Airway epithelial cell (primary cell): ENCODE data around the gene ESF1. TPM values are rescaled to one million over a fixed set of nuclear protein-coding genes. Genes with fewer than 3 reads are reported as not detected.

Source experiments
- total RNA-seq: library from RNA; depleted of rRNA; stranded (reverse); fragments of >200 nt; gene quantifications from 2 replicates; pipeline ENCODE4 v1.2.3, GENCODE V29; 2015

ESF1 gene, protein sequence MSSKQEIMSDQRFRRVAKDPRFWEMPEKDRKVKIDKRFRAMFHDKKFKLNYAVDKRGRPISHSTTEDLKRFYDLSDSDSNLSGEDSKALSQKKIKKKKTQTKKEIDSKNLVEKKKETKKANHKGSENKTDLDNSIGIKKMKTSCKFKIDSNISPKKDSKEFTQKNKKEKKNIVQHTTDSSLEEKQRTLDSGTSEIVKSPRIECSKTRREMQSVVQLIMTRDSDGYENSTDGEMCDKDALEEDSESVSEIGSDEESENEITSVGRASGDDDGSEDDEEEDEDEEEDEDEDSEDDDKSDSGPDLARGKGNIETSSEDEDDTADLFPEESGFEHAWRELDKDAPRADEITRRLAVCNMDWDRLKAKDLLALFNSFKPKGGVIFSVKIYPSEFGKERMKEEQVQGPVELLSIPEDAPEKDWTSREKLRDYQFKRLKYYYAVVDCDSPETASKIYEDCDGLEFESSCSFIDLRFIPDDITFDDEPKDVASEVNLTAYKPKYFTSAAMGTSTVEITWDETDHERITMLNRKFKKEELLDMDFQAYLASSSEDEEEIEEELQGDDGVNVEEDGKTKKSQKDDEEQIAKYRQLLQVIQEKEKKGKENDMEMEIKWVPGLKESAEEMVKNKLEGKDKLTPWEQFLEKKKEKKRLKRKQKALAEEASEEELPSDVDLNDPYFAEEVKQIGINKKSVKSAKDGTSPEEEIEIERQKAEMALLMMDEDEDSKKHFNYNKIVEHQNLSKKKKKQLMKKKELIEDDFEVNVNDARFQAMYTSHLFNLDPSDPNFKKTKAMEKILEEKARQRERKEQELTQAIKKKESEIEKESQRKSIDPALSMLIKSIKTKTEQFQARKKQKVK
- total RNA-seq = 7.1 and 9.2 TPM in 2 replicates

DNA sequence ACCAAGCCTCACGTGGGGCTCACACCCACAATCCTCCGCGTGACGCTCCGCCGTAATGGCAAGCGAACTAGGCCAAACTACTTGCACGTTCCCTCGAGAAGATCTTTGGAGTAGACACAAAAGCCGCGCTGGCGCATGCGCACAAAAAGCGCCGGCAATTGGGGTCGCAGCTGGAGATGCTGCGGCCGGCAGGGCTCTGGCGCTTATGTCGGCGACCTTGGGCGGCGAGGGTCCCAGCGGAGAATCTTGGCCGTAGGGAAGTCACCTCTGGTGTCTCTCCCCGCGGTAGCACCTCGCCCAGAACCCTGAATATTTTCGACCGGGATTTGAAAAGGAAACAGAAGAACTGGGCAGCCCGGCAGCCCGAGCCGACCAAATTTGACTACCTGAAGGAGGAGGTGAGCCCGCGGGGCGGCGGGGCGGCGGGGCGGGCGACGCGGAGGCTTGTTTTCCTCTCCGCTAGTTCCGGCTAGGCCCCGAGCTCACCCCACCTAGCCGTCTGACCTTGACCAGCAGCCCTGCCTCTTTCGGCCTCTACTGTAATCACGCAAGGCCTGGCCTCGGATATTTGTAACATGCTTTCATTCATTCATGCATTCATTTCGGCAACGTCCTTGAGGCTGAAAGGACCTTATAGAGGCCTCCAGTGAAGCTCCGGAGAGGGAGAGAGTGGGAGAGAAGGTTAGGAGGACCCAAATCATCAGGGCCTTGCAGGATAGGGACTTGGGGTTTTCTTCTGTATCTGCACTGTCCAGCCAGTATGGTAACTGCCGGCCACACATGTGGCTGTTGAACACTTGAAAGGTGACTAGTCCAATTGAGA is at the start of gene ESF1, which contains the start of gene NDUFAF5:
ESF1 (minus strand) TSS at position 27 of the 823 bp plus-strand sequence. CDS start 1,779 bp downstream, outside the sequence.
NDUFAF5 (plus strand) TSS at position 136 of the 823 bp plus-strand sequence; CDS start at position 177, 41 bp downstream.

Other genes starting within 250 kb of the ESF1 start
- gene TASP1, start 146.0 kb downstream of the ESF1 start, total RNA-seq = 7.3 and 10.2 TPM in 2 replicates
- gene NDUFAF5, start 109 bp upstream of the ESF1 start, total RNA-seq = 12.8 and 18.1 TPM in 2 replicates
- gene SEL1L2, start 205.7 kb upstream of the ESF1 start, total RNA-seq = not detected in 2 replicates
- 0.92 TPM in 1 of 2 replicates, not detected in the other for gene MACROD2, start 210.6 kb upstream of the ESF1 start, total RNA-seq